Upper lobe of left lung (tissue), 4 donors: Measurements from ENCODE around the gene APOC3.

ENCODE experiments used
- POLR2A ChIP-seq, 4 donors: fragments of 450-650 bp; IDR thresholded peaks; one replicate each; pipeline ENCODE4 v1.5.1; 2016 to 2017; ENCODE audit warnings: antibody characterized with exemption in 4 of 4, mild to moderate bottlenecking in 2 of 4
- POLR2AphosphoS5 ChIP-seq, 2 donors: sonication (generic); formaldehyde crosslinking; IDR thresholded peaks; one replicate each; pipeline ENCODE4 v1.5.1; 2017; ENCODE audit warnings: antibody characterized with exemption in 2 of 2
- TF ChIP-seq, protein P1 (sequence below), 6 experiments: fragments of 450-650 bp in 4 of 6; fragments of 200-600 bp in 2 of 6; sonication (generic) in 2 of 6; IDR thresholded peaks; one replicate each; pipeline ENCODE4 v1.5.1; 2016 to 2019; ENCODE audit warnings: antibody characterized with exemption in 6 of 6

DNA sequence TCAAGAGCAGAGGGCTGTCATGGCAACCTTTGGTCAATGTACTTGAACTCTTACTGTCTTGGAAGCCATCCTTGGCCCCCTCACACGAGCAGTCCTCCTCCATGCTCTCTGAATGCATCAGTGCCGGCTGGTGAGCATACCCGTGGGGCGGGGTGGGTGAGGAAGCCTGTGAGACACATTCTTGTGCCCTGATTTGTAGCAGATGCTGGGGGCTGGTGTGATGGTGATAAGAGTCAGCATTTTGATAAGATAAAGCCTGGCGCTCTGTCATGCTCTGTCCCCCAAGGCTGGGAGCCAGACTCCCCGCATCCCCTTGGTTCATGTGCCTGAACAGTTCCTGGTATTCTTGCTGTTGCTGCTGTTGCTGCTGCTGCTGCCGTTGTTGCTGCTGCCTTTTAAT is 28.2 kb downstream of the APOC3 start:
- TF ChIP-seq, protein P1, sequence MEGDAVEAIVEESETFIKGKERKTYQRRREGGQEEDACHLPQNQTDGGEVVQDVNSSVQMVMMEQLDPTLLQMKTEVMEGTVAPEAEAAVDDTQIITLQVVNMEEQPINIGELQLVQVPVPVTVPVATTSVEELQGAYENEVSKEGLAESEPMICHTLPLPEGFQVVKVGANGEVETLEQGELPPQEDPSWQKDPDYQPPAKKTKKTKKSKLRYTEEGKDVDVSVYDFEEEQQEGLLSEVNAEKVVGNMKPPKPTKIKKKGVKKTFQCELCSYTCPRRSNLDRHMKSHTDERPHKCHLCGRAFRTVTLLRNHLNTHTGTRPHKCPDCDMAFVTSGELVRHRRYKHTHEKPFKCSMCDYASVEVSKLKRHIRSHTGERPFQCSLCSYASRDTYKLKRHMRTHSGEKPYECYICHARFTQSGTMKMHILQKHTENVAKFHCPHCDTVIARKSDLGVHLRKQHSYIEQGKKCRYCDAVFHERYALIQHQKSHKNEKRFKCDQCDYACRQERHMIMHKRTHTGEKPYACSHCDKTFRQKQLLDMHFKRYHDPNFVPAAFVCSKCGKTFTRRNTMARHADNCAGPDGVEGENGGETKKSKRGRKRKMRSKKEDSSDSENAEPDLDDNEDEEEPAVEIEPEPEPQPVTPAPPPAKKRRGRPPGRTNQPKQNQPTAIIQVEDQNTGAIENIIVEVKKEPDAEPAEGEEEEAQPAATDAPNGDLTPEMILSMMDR (IDR thresholded peaks at IDR 0.05): no peak
- no peak for TF ChIP-seq POLR2AphosphoS5 (IDR thresholded peaks at IDR 0.05)
- no peak for TF ChIP-seq POLR2A (IDR thresholded peaks at IDR 0.05)
